Measurements from ENCODE around the gene SUN5. TPM values are rescaled to one million over a fixed set of nuclear protein-coding genes. Genes with fewer than 3 reads are reported as not detected.

SUN5 gene, protein sequence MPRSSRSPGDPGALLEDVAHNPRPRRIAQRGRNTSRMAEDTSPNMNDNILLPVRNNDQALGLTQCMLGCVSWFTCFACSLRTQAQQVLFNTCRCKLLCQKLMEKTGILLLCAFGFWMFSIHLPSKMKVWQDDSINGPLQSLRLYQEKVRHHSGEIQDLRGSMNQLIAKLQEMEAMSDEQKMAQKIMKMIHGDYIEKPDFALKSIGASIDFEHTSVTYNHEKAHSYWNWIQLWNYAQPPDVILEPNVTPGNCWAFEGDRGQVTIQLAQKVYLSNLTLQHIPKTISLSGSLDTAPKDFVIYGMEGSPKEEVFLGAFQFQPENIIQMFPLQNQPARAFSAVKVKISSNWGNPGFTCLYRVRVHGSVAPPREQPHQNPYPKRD
- total RNA-seq, result not detected

DNA sequence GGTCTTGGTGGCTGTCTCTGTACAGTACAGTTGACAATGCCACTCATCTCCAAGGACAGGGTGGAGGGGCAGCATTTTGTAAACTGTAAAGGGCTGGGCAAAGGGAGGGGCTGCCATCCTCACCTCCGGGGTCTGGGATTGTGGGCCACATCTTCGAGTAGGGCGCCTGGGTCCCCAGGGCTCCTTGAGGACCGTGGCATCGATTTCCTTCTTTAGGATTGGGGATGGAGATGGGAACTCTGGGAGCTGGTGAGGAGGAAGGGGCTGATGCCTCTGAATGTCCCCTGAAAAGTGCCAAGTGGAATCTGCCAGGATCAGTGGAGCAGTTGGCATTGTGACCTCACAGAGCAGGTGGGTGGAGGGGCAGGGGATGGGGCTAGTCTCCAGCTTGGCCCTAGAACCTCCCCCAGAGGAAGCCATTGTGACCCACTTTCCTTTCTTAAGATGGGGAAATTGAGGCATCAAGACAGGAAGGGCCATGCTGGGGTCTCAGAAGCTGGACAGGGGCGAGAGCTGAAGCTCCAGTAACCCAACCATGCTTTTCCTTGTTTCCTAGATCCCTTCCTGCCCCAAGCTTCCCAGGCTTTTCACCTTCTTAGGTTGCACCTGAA lies at the start of gene SUN5:
Gene SUN5, minus strand, starts transcription at position 293 of the 611 bp plus-strand sequence. Its CDS starts 93 bp downstream, at position 200.

DNA sequence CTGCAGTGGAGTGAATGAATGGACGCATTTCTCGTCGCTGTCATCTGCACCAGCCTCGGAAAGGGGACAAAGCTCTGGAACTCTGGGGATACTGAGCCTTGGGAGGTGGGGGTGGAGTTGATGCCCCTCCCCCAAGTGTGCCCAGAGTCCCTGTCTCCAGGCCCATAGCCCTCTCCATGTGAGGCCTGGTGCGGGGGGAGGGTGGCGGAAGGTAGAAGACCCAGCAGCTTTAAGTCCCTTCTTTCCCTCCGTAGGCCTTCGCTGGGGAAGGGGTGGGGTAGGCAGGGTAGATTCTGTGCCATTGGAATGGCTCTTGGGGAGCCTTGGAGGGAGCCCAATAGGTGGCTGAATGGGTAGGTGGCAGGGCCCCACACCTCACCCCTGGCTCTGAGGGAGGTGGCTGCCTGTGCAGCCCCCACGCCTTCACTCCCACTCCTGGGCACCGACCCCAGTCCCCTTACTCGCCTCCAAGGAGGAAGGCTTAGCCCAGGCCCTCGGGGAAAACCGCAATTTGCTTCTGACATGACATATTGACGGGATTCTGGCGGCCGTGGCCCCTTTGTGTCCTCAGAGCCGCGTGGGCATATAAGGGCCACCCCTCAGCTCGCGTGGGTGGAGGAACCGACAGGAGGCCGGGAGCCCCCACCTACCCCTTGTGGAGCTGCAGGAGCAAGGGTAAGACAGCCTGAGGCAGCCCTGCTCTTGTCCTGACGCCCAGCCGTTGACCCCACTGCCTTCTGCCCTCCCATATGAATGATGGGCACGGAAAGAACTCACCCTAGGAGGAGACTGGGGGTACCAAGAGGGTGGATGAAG lies 49.3 kb upstream of the SUN5 start, which contains the start of gene BPIFB3:
Gene BPIFB3, plus strand, starts transcription at position 613 of the 816 bp plus-strand sequence. CDS start 1,533 bp downstream, outside the sequence.

DNA sequence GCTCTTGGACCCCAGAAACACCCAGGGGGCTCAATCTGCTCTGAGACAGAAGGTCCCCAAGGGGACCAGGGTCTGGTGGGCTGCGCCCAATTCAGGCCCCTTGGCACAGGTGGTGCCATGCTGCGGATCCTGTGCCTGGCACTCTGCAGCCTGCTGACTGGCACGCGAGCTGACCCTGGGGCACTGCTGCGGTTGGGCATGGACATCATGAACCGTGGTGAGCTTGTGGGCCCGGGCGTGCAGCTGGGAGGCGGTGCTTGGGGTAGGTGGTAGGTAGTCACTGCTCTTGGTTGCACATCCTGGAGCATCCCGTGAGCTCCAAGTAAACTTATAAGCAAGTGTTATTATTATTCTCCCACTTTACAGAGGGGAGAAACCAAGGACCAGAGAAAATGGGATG lies 27.3 kb upstream of the SUN5 start, which contains the start of gene BPIFB6:
Gene BPIFB6, plus strand, starts transcription at position 118 of the 400 bp plus-strand sequence. Its CDS starts 0 bp downstream, at position 118.

DNA sequence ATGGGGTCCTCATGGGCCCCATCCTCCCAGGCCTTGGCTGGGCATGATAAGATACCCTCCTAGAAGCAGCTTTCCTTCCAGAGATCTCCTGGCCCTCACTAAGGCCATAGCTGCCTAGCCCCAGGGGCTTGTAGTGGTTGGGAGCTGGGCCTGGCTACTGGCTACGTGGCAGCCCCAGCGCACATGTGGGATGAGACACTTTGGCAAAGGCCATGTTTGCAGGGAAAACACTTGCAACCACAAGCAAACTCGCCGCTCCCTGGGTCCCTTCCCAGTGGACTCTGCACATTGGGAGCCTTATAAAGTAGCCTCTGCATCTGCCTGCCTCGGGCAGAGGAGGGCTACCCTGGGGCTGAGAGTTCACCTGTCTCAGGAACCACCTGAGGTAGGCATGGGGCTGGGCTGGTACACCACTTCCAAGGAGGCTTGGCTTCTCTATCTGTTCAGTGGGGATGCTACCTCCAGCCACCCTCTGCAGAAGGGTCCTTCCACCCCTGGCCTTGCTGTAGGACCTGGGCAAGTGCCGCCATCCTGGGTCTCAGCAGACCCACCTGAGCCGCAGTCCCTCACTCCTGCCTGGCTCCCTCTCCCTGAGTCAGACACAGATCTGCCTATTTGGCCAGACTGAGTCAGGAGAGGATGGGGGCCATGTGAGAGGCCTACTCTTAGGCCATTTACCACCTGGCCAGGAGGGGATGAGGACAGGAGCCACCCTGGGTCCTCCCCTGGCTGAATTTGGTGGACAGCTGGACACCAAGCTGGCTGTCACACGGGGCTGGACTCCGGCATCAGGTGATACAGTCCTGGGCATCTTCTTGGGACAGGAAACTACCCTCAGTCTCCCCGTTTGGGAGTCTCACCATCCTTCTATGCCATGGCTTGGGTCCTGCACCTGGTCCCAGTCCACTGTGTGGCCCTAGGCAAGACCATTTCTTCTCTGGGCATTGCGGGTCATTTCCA lies 3.4 kb upstream of the SUN5 start, which contains the start of gene BPIFB2:
Gene BPIFB2, plus strand, starts transcription at position 329 of the 960 bp plus-strand sequence. CDS start 871 bp downstream, outside the sequence.

Other genes starting within 250 kb of the SUN5 start
- gene DNMT3B, start 242.0 kb downstream of the SUN5 start, total RNA-seq, result 10.0 TPM
- gene MAPRE1, start 184.5 kb downstream of the SUN5 start, total RNA-seq, result 145 TPM
- gene EFCAB8, start 145.5 kb downstream of the SUN5 start, total RNA-seq, result 0.05 TPM
- not detected for gene BPIFB2, start 3.3 kb upstream of the SUN5 start, total RNA-seq
- not detected for gene BPIFB6, start 27.2 kb upstream of the SUN5 start, total RNA-seq
- not detected for gene BPIFB3, start 49.5 kb upstream of the SUN5 start, total RNA-seq
- 0.22 TPM for gene BPIFB4, start 75.2 kb upstream of the SUN5 start, total RNA-seq
- gene BPIFA2, start 163.7 kb upstream of the SUN5 start, total RNA-seq, result not detected
- not detected for gene BPIFA3, start 212.9 kb upstream of the SUN5 start, total RNA-seq
- not detected for gene BPIFA1, start 231.6 kb upstream of the SUN5 start, total RNA-seq

Measured in camera-type eye (tissue), 1 donor.